Measurements from ENCODE around the gene IFIT5. TPM values are rescaled to one million over a fixed set of nuclear protein-coding genes. Genes with fewer than 3 reads are reported as not detected.

Gene IFIT5
- total and polyA plus RNA-seq, 2 experiments from 2014 or later = 20.7 to 25.9 TPM

DNA sequence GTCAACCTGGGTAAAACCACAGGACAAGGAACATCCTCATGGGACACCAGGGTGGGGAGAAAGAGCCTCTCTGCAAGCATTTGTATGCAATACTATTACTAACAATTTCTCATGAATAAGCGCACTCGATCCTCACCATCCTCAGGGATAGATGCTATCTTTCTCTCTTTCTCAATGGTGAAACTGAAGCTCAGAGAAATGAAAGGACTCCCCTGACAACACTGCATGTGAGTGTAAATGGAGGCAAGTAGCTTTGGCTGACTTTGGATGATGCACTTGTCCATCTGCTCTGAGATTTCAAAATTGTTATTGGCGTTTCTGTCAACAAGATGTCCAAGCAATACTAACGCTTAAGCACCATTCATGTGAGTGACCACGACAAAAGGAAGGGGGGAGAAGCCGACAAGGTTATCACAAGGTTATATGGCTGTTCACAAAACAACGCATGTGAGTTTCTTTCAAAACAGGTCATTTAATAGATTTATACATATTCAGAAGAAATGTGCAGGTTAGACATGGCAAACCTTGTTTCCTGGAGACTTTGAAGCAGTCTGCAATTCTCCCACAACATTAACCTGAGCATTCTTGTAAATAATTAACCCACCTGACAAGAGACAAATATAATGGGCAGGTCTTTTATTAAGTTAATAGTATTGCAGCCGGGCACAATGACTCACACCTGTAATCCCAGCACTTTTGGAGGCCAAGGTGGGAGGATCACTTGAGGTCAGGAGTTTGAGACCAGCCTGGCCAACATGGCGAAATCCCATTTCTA, 54.0 kb downstream of the IFIT5 start:
- H3K27ac ChIP-seq = no peak overlapping the region
- peaks cover 8% of the 10 kb centered on the region for H3K4me1 ChIP-seq (ENCODE audit: insufficient read depth)
- no peaks in the 10 kb centered on the region for H4K20me1 ChIP-seq (ENCODE audit: insufficient read depth)
- no peaks in the 10 kb centered on the region for H3K36me3 ChIP-seq (ENCODE audit: low read depth)
- no peaks in the 10 kb centered on the region for H3K27me3 ChIP-seq (replicated peaks; ENCODE audit: insufficient read depth)
- TF ChIP-seq EZH2 (IDR thresholded peaks at IDR 0.05; ENCODE audit: insufficient read depth, poor library complexity, severe bottlenecking) (no peak), EZH2phosphoT487 (IDR thresholded peaks at IDR 0.05; ENCODE audit: insufficient read depth, low read depth) (no peak)
- 94 to 95% methylated on average over 9 of the region's 9 CpGs for WGBS, 2 experiments (ENCODE audit: low coverage in 1 of 2, low lambda C conversion rate in 2 of 2, missing lambda C conversion rate in 2 of 2)
- no peaks in the 10 kb centered on the region for H3F3A ChIP-seq (ENCODE audit: insufficient read depth)
- no peaks in the 10 kb centered on the region for H3K9me3 ChIP-seq (ENCODE audit: low read depth)
- no peak for DNase-seq
- H3K4me3 ChIP-seq = no peak overlapping the region
- H3K9me2 ChIP-seq (ENCODE audit: insufficient read depth) = no peaks in the 10 kb centered on the region
- H3K4me2 ChIP-seq (ENCODE audit: unreplicated experiment) = no peak overlapping the region
- no peaks in the 10 kb centered on the region for H3K79me2 ChIP-seq (ENCODE audit: insufficient read depth)
- H2AFZ ChIP-seq = no peak overlapping the region
- H3K9ac ChIP-seq = no peak overlapping the region
- in situ Hi-C loops (cut with MboI) = no loop called here

DNA sequence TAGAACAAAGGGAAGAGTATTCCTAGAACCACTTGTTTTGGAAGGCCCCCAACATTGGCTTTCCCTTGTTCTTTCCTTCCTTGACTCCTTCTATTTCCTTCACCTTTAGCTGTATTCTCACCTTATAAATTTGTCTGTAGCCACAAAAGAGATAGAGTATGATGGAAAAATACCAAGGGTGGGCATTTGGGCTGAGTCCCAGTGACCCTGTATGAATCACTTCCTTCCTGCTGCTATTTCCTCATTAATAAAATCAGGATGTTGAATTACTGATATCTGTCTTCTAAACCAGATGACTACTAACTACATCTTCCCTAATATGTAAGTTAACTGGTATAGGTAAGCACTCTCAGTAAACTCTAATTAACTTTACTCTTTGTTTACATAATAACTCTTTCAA, 55.1 kb downstream of the IFIT5 start:
- TF ChIP-seq EZH2 (IDR thresholded peaks at IDR 0.05; ENCODE audit: insufficient read depth, poor library complexity, severe bottlenecking) = no peak
- no peak for TF ChIP-seq EZH2phosphoT487 (IDR thresholded peaks at IDR 0.05; ENCODE audit: insufficient read depth, low read depth)
- DNase-seq = no peak
- no peaks in the 10 kb centered on the region for H3K36me3 ChIP-seq (ENCODE audit: low read depth)
- no peaks in the 10 kb centered on the region for H3K9me3 ChIP-seq (ENCODE audit: low read depth)
- H3K9me2 ChIP-seq (ENCODE audit: insufficient read depth) = no peaks in the 10 kb centered on the region
- H3F3A ChIP-seq (ENCODE audit: insufficient read depth) = no peaks in the 10 kb centered on the region
- peaks cover 8% of the 10 kb centered on the region for H3K4me1 ChIP-seq (ENCODE audit: insufficient read depth)
- H3K79me2 ChIP-seq (ENCODE audit: insufficient read depth) = no peaks in the 10 kb centered on the region
- no peak overlapping the region for H2AFZ ChIP-seq
- in situ Hi-C loops (cut with MboI) = no loop called here
- no peak overlapping the region for H3K9ac ChIP-seq
- H3K4me2 ChIP-seq (ENCODE audit: unreplicated experiment) = no peak overlapping the region
- H3K27me3 ChIP-seq (replicated peaks; ENCODE audit: insufficient read depth) = no peaks in the 10 kb centered on the region
- no peak overlapping the region for H3K4me3 ChIP-seq
- H3K27ac ChIP-seq = no peak overlapping the region
- no peaks in the 10 kb centered on the region for H4K20me1 ChIP-seq (ENCODE audit: insufficient read depth)

Other genes with a start within 250 kb of the IFIT5 start
- 25.2 and 34.9 TPM in 2 replicates for gene CH25H, start 207.3 kb upstream of the IFIT5 start, total RNA-seq (2014; rRNA removed; shearing (Covaris generic))
- gene CH25H, start 207.3 kb upstream of the IFIT5 start, polyA plus RNA-seq (2016; fragmentation: Nextera tagmentation; extraction: Ambion mirVana) = 16.1 and 18.0 TPM in 2 replicates
- gene LIPA, start 162.8 kb upstream of the IFIT5 start, total RNA-seq (2014; rRNA removed; shearing (Covaris generic)) = 109 and 113 TPM in 2 replicates
- gene LIPA, start 162.8 kb upstream of the IFIT5 start, polyA plus RNA-seq (2016; fragmentation: Nextera tagmentation; extraction: Ambion mirVana) = 134 and 137 TPM in 2 replicates
- gene IFIT2, start 112.5 kb upstream of the IFIT5 start, total RNA-seq (2014; rRNA removed; shearing (Covaris generic)) = 3.5 and 7.0 TPM in 2 replicates
- 8.5 and 9.5 TPM in 2 replicates for gene IFIT2, start 112.5 kb upstream of the IFIT5 start, polyA plus RNA-seq (2016; fragmentation: Nextera tagmentation; extraction: Ambion mirVana)
- 10.9 and 19.0 TPM in 2 replicates for gene IFIT3, start 86.6 kb upstream of the IFIT5 start, total RNA-seq (2014; rRNA removed; shearing (Covaris generic))
- gene IFIT3, start 86.6 kb upstream of the IFIT5 start, polyA plus RNA-seq (2016; fragmentation: Nextera tagmentation; extraction: Ambion mirVana) = 10.4 and 10.6 TPM in 2 replicates
- not detected in 2 replicates for gene IFIT1B, start 36.5 kb upstream of the IFIT5 start, total RNA-seq (2014; rRNA removed; shearing (Covaris generic))
- not detected in 2 replicates for gene IFIT1B, start 36.5 kb upstream of the IFIT5 start, polyA plus RNA-seq (2016; fragmentation: Nextera tagmentation; extraction: Ambion mirVana)
- 15.2 and 18.6 TPM in 2 replicates for gene IFIT1, start 21.9 kb upstream of the IFIT5 start, total RNA-seq (2014; rRNA removed; shearing (Covaris generic))
- gene IFIT1, start 21.9 kb upstream of the IFIT5 start, polyA plus RNA-seq (2016; fragmentation: Nextera tagmentation; extraction: Ambion mirVana) = 14.3 and 15.7 TPM in 2 replicates
- not detected in 2 replicates for gene SLC16A12, start 121.0 kb downstream of the IFIT5 start, total RNA-seq (2014; rRNA removed; shearing (Covaris generic))
- gene SLC16A12, start 121.0 kb downstream of the IFIT5 start, polyA plus RNA-seq (2016; fragmentation: Nextera tagmentation; extraction: Ambion mirVana) = not detected in 2 replicates
- gene PANK1, start 230.7 kb downstream of the IFIT5 start, total RNA-seq (2014; rRNA removed; shearing (Covaris generic)) = 3.6 and 4.6 TPM in 2 replicates
- 2.1 and 3.3 TPM in 2 replicates for gene PANK1, start 230.7 kb downstream of the IFIT5 start, polyA plus RNA-seq (2016; fragmentation: Nextera tagmentation; extraction: Ambion mirVana)

Data from GM23248 (cell line).